Naive B cell (primary cell): ENCODE data around the gene ARFRP1. TPM values are rescaled to one million over a fixed set of nuclear protein-coding genes. Genes with fewer than 3 reads are reported as not detected.
A peak's percentile ranks its signal among the peaks of the same experiment; 100 is the strongest.

Experiments used
- ATAC-seq, 2 donors: fragments of 150-1000 bp; cut with Tn5 transposase; 2 replicates each; pipeline ENCODE4 v1.10.0; 2021; ENCODE audit warnings: low read depth in 2 of 2, mild to moderate bottlenecking in 2 of 2, moderate library complexity in 2 of 2
- DNase-seq: peaks from one replicate; pipeline ENCODE4 v3.0.0; 2022
- H3K27ac Mint-ChIP-seq, 6 donors: one replicate each; pipeline ENCODE4 v1.8.0; 2020 to 2022; ENCODE audit warnings: mild to moderate bottlenecking in 6 of 6, mixed read lengths in 6 of 6, moderate library complexity in 5 of 6, inconsistent platforms in 2 of 6
- H3K27me3 Mint-ChIP-seq, 3 donors: one replicate each; pipeline ENCODE4 v1.8.0; 2021 to 2022; ENCODE audit warnings: mixed read lengths in 3 of 3, mild to moderate bottlenecking in 1 of 3
- H3K36me3 Mint-ChIP-seq, 2 donors: one replicate each; pipeline ENCODE4 v1.8.0; 2020 to 2022; ENCODE audit warnings: mixed read lengths in 2 of 2, inconsistent platforms in 1 of 2, mild to moderate bottlenecking in 1 of 2
- H3K4me1 Mint-ChIP-seq, 3 donors: one replicate each; pipeline ENCODE4 v1.8.0; 2020 to 2022; ENCODE audit warnings: mixed read lengths in 3 of 3, inconsistent platforms in 1 of 3, mild to moderate bottlenecking in 1 of 3, moderate library complexity in 1 of 3
- H3K4me3 Mint-ChIP-seq, 8 donors: one replicate each; pipeline ENCODE4 v1.8.0; 2020 to 2022; ENCODE audit warnings: mild to moderate bottlenecking in 8 of 8, mixed read lengths in 8 of 8, moderate library complexity in 8 of 8, inconsistent platforms in 2 of 8
- H3K9me3 Mint-ChIP-seq, 7 donors: one replicate each; pipeline ENCODE4 v1.8.0; 2020 to 2022; ENCODE audit warnings: mixed read lengths in 7 of 7, mild to moderate bottlenecking in 5 of 7, inconsistent platforms in 2 of 7, moderate library complexity in 1 of 7
- polyA plus RNA-seq, 6 donors: library from polyadenylated mRNA; unstranded; fragments of 300-500 nt; fragmentation: Illumina TruSeq; gene quantifications; one replicate each; pipeline ENCODE4 v1.2.3, GENCODE V29; 2021; ENCODE audit warnings: low read depth in 6 of 6

Gene ARFRP1
- polyA plus RNA-seq, 6 donors from 2014 or later: 35.6 to 62.9 (median 45.8) TPM

- H3K4me1 Mint-ChIP-seq: peaks cover 8 to 29% (median 14%) of the 10 kb centered on the region in 3 donors
- peak within 1 kb of the TSS; percentile 15 to 86 (median 57) for H3K4me3 Mint-ChIP-seq
- DNase-seq (peak; percentile 57), ATAC-seq (peak; percentile 31 to 43)
- H3K9me3 Mint-ChIP-seq: no peaks in the 10 kb centered on the region
- H3K27ac Mint-ChIP-seq: no peak within 1 kb of the TSS
- H3K27me3 Mint-ChIP-seq: no peaks in the 10 kb centered on the region
- H3K36me3 Mint-ChIP-seq: no peaks in the 10 kb centered on the region
These were observed 31.6 kb upstream of the ARFRP1 start, which contains the start of gene SLC2A4RG for GRCh38 chr20:63739130-63740069. Gene SLC2A4RG (plus strand): TSS chr20:63739776. CDS start chr20:63739913, 137 bp downstream.

- no peak overlapping the region for H3K27ac Mint-ChIP-seq
These were observed 30.9 kb upstream of the ARFRP1 start for GRCh38 chr20:63738687-63739129.

GRCh38 chr20:63737945-63738686, 30.3 kb upstream of the ARFRP1 start:
- H3K4me3 Mint-ChIP-seq: peak overlapping the region; percentile 15 to 86 (median 38)
- DNase-seq (peak; percentile 14), ATAC-seq (peak; percentile 17 to 18)
- H3K36me3 Mint-ChIP-seq: peaks cover 0 to 7% of the 10 kb centered on the region in 2 donors
- peaks cover 18 to 38% (median 19%) of the 10 kb centered on the region in 3 donors for H3K4me1 Mint-ChIP-seq
- peak overlapping the region in 1 of 6 donors; percentile 38 for H3K27ac Mint-ChIP-seq
- H3K27me3 Mint-ChIP-seq: no peaks in the 10 kb centered on the region
- H3K9me3 Mint-ChIP-seq: no peaks in the 10 kb centered on the region

More at GRCh38 chr20:63738687-63739129, 30.9 kb upstream of the ARFRP1 start:
- Mint-ChIP-seq H3K4me3 (peak overlapping the region in 7 of 8 donors; percentile 15 to 86 (median 35)), H3K4me1 (peaks cover 14 to 34% (median 18%) of the 10 kb centered on the region in 3 donors), H3K9me3 (no peaks in the 10 kb centered on the region), H3K27me3 (no peaks in the 10 kb centered on the region), H3K36me3 (peaks cover 0 to 6% of the 10 kb centered on the region in 2 donors)
- DNase-seq (no peak), ATAC-seq (peak in 1 of 2 donors; percentile 2)

GRCh38 chr20:63737695-63737944, 29.8 kb upstream of the ARFRP1 start:
- no peak for ATAC-seq
- Mint-ChIP-seq H3K4me1 (peaks cover 18 to 38% (median 19%) of the 10 kb centered on the region in 3 donors), H3K9me3 (no peaks in the 10 kb centered on the region), H3K36me3 (peaks cover 0 to 7% of the 10 kb centered on the region in 2 donors), H3K27me3 (no peaks in the 10 kb centered on the region), H3K4me3 (peak overlapping the region in 6 of 8 donors; percentile 79 to 90 (median 82)), H3K27ac (no peak overlapping the region)
- DNase-seq: no peak

GRCh38 chr20:63736893-63737694, 29.3 kb upstream of the ARFRP1 start:
- H3K27ac Mint-ChIP-seq: peak overlapping the region in 2 of 6 donors; percentile 62 to 79
- H3K27me3 Mint-ChIP-seq: no peaks in the 10 kb centered on the region
- DNase-seq: peak; percentile 24
- H3K9me3 Mint-ChIP-seq: no peaks in the 10 kb centered on the region
- peak; percentile 31 to 36 for ATAC-seq
- peak overlapping the region; percentile 79 to 90 (median 84) for H3K4me3 Mint-ChIP-seq
- peaks cover 18 to 38% (median 19%) of the 10 kb centered on the region in 3 donors for H3K4me1 Mint-ChIP-seq
- H3K36me3 Mint-ChIP-seq: peaks cover 0 to 7% of the 10 kb centered on the region in 2 donors

GRCh38 chr20:63735859-63736718, 28.3 kb upstream of the ARFRP1 start, which contains the start of gene LIME1:
Gene LIME1 (plus strand): TSS chr20:63736664. CDS start chr20:63737550, 886 bp downstream.
- Mint-ChIP-seq H3K9me3 (no peaks in the 10 kb centered on the region), H3K4me1 (peaks cover 18 to 38% (median 19%) of the 10 kb centered on the region in 3 donors), H3K27ac (peak within 1 kb of the TSS in 5 of 6 donors; percentile 21 to 88 (median 62))

GRCh38 chr20:63734946-63735858, 27.4 kb upstream of the ARFRP1 start:
- ATAC-seq: no peak
- H3K4me1 Mint-ChIP-seq: peaks cover 18 to 38% (median 19%) of the 10 kb centered on the region in 3 donors
- H3K4me3 Mint-ChIP-seq: peak overlapping the region in 6 of 8 donors; percentile 35 to 86 (median 70)
- H3K36me3 Mint-ChIP-seq: peaks cover 0 to 7% of the 10 kb centered on the region in 2 donors
- H3K27me3 Mint-ChIP-seq: no peaks in the 10 kb centered on the region
- H3K27ac Mint-ChIP-seq: peak overlapping the region in 2 of 6 donors; percentile 47 to 79
- H3K9me3 Mint-ChIP-seq: no peaks in the 10 kb centered on the region
- no peak for DNase-seq

More at GRCh38 chr20:63735859-63736718, 28.3 kb upstream of the ARFRP1 start, which contains the start of gene LIME1:
- peaks cover 0 to 7% of the 10 kb centered on the region in 2 donors for H3K36me3 Mint-ChIP-seq
- peak within 1 kb of the TSS; percentile 79 to 90 (median 84) for H3K4me3 Mint-ChIP-seq
- no peaks in the 10 kb centered on the region for H3K27me3 Mint-ChIP-seq
- ATAC-seq (peak; percentile 63 to 65), DNase-seq (peak; percentile 63)

- H3K4me3 Mint-ChIP-seq: peak overlapping the region in 4 of 8 donors; percentile 27 to 73 (median 52)
These were observed 26.6 kb upstream of the ARFRP1 start for GRCh38 chr20:63734111-63734945.

GRCh38 chr20:63733579-63734081, 25.9 kb upstream of the ARFRP1 start:
- H3K4me3 Mint-ChIP-seq: peak overlapping the region in 4 of 8 donors; percentile 27 to 73 (median 52)
- H3K4me1 Mint-ChIP-seq: peaks cover 25 to 46% (median 29%) of the 10 kb centered on the region in 3 donors
- H3K36me3 Mint-ChIP-seq: peaks cover 0 to 7% of the 10 kb centered on the region in 2 donors
- H3K27ac Mint-ChIP-seq: peak overlapping the region in 2 of 6 donors; percentile 33 to 88
- no peak for DNase-seq
- no peaks in the 10 kb centered on the region for H3K27me3 Mint-ChIP-seq
- no peak for ATAC-seq
- no peaks in the 10 kb centered on the region for H3K9me3 Mint-ChIP-seq

More at GRCh38 chr20:63734111-63734945, 26.6 kb upstream of the ARFRP1 start:
- Mint-ChIP-seq H3K9me3 (no peaks in the 10 kb centered on the region), H3K36me3 (peaks cover 0 to 7% of the 10 kb centered on the region in 2 donors), H3K27me3 (no peaks in the 10 kb centered on the region), H3K4me1 (peaks cover 22 to 41% (median 22%) of the 10 kb centered on the region in 3 donors), H3K27ac (peak overlapping the region in 2 of 6 donors; percentile 88)
- ATAC-seq: no peak
- no peak for DNase-seq

- ATAC-seq (no peak), DNase-seq (no peak)
- H3K27me3 Mint-ChIP-seq: no peaks in the 10 kb centered on the region
- peaks cover 31 to 46% (median 34%) of the 10 kb centered on the region in 3 donors for H3K4me1 Mint-ChIP-seq
- no peaks in the 10 kb centered on the region for H3K9me3 Mint-ChIP-seq
- no peak overlapping the region for H3K27ac Mint-ChIP-seq
- H3K4me3 Mint-ChIP-seq: no peak overlapping the region
- peaks cover 0 to 7% of the 10 kb centered on the region in 2 donors for H3K36me3 Mint-ChIP-seq
These were observed 25.3 kb upstream of the ARFRP1 start for GRCh38 chr20:63733117-63733516.
